HCT116 (cell line): ENCODE measurements around the gene CCDC192. TPM values are rescaled to one million over a fixed set of nuclear protein-coding genes. Genes with fewer than 3 reads are reported as not detected.

Experiments used
- ATAC-seq: fragments of 200-7000 bp; cut with Tn5 transposase; 2 replicates; pipeline ENCODE4 v1.9.1; 2020; ENCODE audit warnings: mild to moderate bottlenecking, moderate library complexity
- BruUV-seq: library from RNA; stranded (reverse); fragments of 400-500 nt; replicated peaks from 2 replicates; lab custom pipeline; 2021; lab: Mats Ljungman, UMichigan
- CTCF ChIA-PET: fragments of 300-600 bp; sonication (Branson Sonifier 250); formaldehyde crosslinking; loops from one replicate; lab custom pipeline; 2021; ENCODE audit warnings: antibody characterized with exemption; lab: Charles Lee
- POLR2A ChIA-PET: fragments of 300-600, 350-600 bp; sonication (Branson Sonifier 250); formaldehyde crosslinking; loops from one replicate; lab custom pipeline; 2021; ENCODE audit warnings: antibody characterized with exemption; lab: Charles Lee
- RAD21 ChIA-PET, 2 experiments: fragments of 300-600 bp; sonication (Branson Sonifier 250); formaldehyde crosslinking; loops; one replicate each; lab custom pipeline; 2023; ENCODE audit warnings: low total read pairs in 2 of 2; ENCODE audit not compliant: uncharacterized antibody in 2 of 2, unreplicated experiment in 2 of 2, low non-redundant PET in 1 of 2; lab: Charles Lee
- DNase-seq: peaks from one replicate; pipeline ENCODE4 v3.0.0-alpha.2; 2010; ENCODE audit warnings: low read depth, low spot score
- H2AFZ ChIP-seq: fragments of 200-600 bp; shearing (Covaris generic), sonication (generic); 2 replicates; pipeline ENCODE4 v1.6.1; 2017; ENCODE audit warnings: low read depth, mixed run types, mixed read lengths, antibody characterized with exemption, low read length; ENCODE audit not compliant: poor library complexity, severe bottlenecking
- H3K27ac ChIP-seq: 2 replicates; pipeline ENCODE4 v1.5.1; 2012; ENCODE audit warnings: low read depth, low read length
- H3K27me3 ChIP-seq: fragments of 200-600 bp; sonication (generic); 2 replicates; pipeline ENCODE4 v1.6.1; 2016; ENCODE audit warnings: mixed run types, low read length, mixed read lengths; ENCODE audit not compliant: insufficient read depth
- H3K36me3 ChIP-seq, 2 experiments: fragments of 200-500 bp in 1 of 2; fragments of 200-600 bp in 1 of 2; sonication (Bioruptor generic) in 1 of 2; sonication (generic) in 1 of 2; 2 replicates each; pipeline versions ENCODE4 v1.5.1 to v1.6.1; 2014 to 2016; ENCODE audit warnings: low read length in 2 of 2, inconsistent platforms in 1 of 2, mixed read lengths in 1 of 2, mixed run types in 1 of 2; ENCODE audit not compliant: insufficient read depth in 2 of 2, control insufficient read depth in 1 of 2
- H3K4me1 ChIP-seq, 2 experiments: fragments of 200-600 bp in 1 of 2; sonication (generic) in 1 of 2; 2 replicates each; pipeline versions ENCODE4 v1.5.1 to v1.6.1; 2012 to 2017; ENCODE audit warnings: low read length in 2 of 2, inconsistent platforms in 1 of 2, mild to moderate bottlenecking in 1 of 2, mixed read lengths in 1 of 2, mixed run types in 1 of 2, moderate library complexity in 1 of 2; ENCODE audit not compliant: insufficient read depth in 2 of 2, control insufficient read depth in 1 of 2
- H3K4me2 ChIP-seq: fragments of 200-600 bp; sonication (generic); 2 replicates; pipeline ENCODE4 v1.6.1; 2017; ENCODE audit warnings: mixed run types, low read length, mixed read lengths
- H3K4me3 ChIP-seq, 2 experiments: fragments of 200-600 bp in 1 of 2; sonication (generic) in 1 of 2; replicated peaks in 1 of 2; 2 replicates each; pipeline ENCODE4 v1.5.1; 2011 to 2016; ENCODE audit warnings: low read length in 2 of 2, control low read depth in 1 of 2, low read depth in 1 of 2, mild to moderate bottlenecking in 1 of 2, mixed read lengths in 1 of 2, mixed run types in 1 of 2
- H3K79me2 ChIP-seq: fragments of 200-600 bp; sonication (generic); 2 replicates; pipeline ENCODE4 v1.6.1; 2017; ENCODE audit warnings: mild to moderate bottlenecking, mixed run types, low read length, moderate library complexity, mixed read lengths; ENCODE audit not compliant: insufficient read depth
- H3K9ac ChIP-seq: fragments of 200-600 bp; sonication (generic); 2 replicates; pipeline ENCODE4 v1.6.1; 2016; ENCODE audit warnings: low read length, mixed read lengths
- H3K9me2 ChIP-seq: fragments of 200-600 bp; sonication (generic), shearing (Covaris generic); 2 replicates; pipeline ENCODE4 v1.6.1; 2017; ENCODE audit warnings: mixed run types, mild to moderate bottlenecking, moderate library complexity; ENCODE audit not compliant: insufficient read depth
- H3K9me3 ChIP-seq, 2 experiments: fragments of 200-500 bp in 1 of 2; fragments of 200-600 bp in 1 of 2; sonication (Bioruptor generic) in 1 of 2; sonication (generic) in 1 of 2; 2 replicates each; pipeline ENCODE4 v1.6.1; 2014 to 2017; ENCODE audit warnings: low read length in 2 of 2, mixed read lengths in 2 of 2, inconsistent platforms in 1 of 2, low read depth in 1 of 2, mild to moderate bottlenecking in 1 of 2, mixed run types in 1 of 2, moderate library complexity in 1 of 2; ENCODE audit not compliant: control insufficient read depth in 1 of 2, insufficient read depth in 1 of 2
- H4K20me1 ChIP-seq: fragments of 200-600 bp; sonication (generic), shearing (Covaris generic); 2 replicates; pipeline ENCODE4 v1.6.1; 2017; ENCODE audit warnings: mixed run types, mild to moderate bottlenecking, moderate library complexity; ENCODE audit not compliant: insufficient read depth
- ATF3 ChIP-seq: IDR thresholded peaks from 2 replicates; pipeline ENCODE4 v1.6.1; 2012
- CBX3 ChIP-seq: IDR thresholded peaks from 2 replicates; pipeline ENCODE4 v1.6.1; 2012; ENCODE audit warnings: low read depth
- CEBPB ChIP-seq: IDR thresholded peaks from 2 replicates; pipeline ENCODE4 v1.6.1; 2012; ENCODE audit warnings: low read depth
- CTCF ChIP-seq, 3 experiments: fragments of 200-600 bp in 1 of 3; sonication (generic) in 1 of 3; IDR thresholded peaks in 2 of 3; conservative IDR thresholded peaks in 1 of 3; 2 replicates each; pipeline ENCODE4 v1.5.1; 2012 to 2017; ENCODE audit warnings: low read depth in 2 of 3, low read length in 2 of 3, antibody characterized with exemption in 1 of 3, borderline replicate concordance in 1 of 3, control low read depth in 1 of 3, mild to moderate bottlenecking in 1 of 3, mixed read lengths in 1 of 3, mixed run types in 1 of 3, moderate library complexity in 1 of 3; ENCODE audit not compliant: insufficient read depth in 1 of 3
- EGR1 ChIP-seq: IDR thresholded peaks from 2 replicates; pipeline ENCODE4 v1.6.1; 2012; ENCODE audit warnings: low read depth
- ELF1 ChIP-seq: IDR thresholded peaks from 2 replicates; pipeline ENCODE4 v1.6.1; 2012; ENCODE audit warnings: low read depth, borderline replicate concordance
- JUND ChIP-seq: IDR thresholded peaks from 2 replicates; pipeline ENCODE4 v1.6.1; 2012
- SIN3A ChIP-seq: IDR thresholded peaks from 2 replicates; pipeline ENCODE4 v1.6.1; 2012; ENCODE audit warnings: low read depth
- SRF ChIP-seq: IDR thresholded peaks from 2 replicates; pipeline ENCODE4 v1.6.1; 2012; ENCODE audit warnings: low read depth
- TCF7L2 ChIP-seq: IDR thresholded peaks from 2 replicates; pipeline ENCODE4 v1.7.0; 2011; ENCODE audit warnings: borderline replicate concordance, inconsistent platforms; ENCODE audit not compliant: insufficient read depth, insufficient read length; ENCODE audit errors: extremely low read depth
- YY1 ChIP-seq: IDR thresholded peaks from 2 replicates; pipeline ENCODE4 v1.6.1; 2011; ENCODE audit warnings: low read length, low read depth, moderate library complexity, mild to moderate bottlenecking; ENCODE audit not compliant: insufficient replicate concordance; ENCODE audit errors: extremely low read depth
- ZFX ChIP-seq: fragments of 450-650 bp; IDR thresholded peaks from 2 replicates; pipeline ENCODE4 v1.6.1; 2017
- intact Hi-C: fragments of 100-400 bp; cut with micrococcal nuclease; formaldehyde crosslinking; loops from 2 replicates; pipeline ENCODE4 v1.10.0; 2022
- total RNA-seq: library from RNA; stranded (reverse); gene quantifications from one replicate; pipeline ENCODE4 v1.2.1, GENCODE V29; 2021; ENCODE audit not compliant: unreplicated experiment

CCDC192 gene
- total RNA-seq, 1 experiment from 2014 or later: not detected

- ChIA-PET CTCF (no interaction called here), RAD21 (no interaction called here), POLR2A (no interaction called here)
- no peak for DNase-seq
- peaks cover 12 to 23% of the 10 kb centered on the region in 2 experiments; a peak in 3 of 4 replicates for H3K4me1 ChIP-seq
- TF ChIP-seq EGR1 (no peak), CBX3 (no peak)
- no peak overlapping the region for H2AFZ ChIP-seq
- no peaks in the 10 kb centered on the region for H3K36me3 ChIP-seq
- H3K4me2 ChIP-seq: no peak overlapping the region
- no peaks in the 10 kb centered on the region for H3K79me2 ChIP-seq
- no peak overlapping the region for H3K4me3 ChIP-seq
- intact Hi-C loops: loop anchor here (5.0 kb wide), 1 partner anchor 133 kb away; no protein-coding TSS in a partner anchor
- H4K20me1 ChIP-seq: no peaks in the 10 kb centered on the region
- H3K9me3 ChIP-seq: no peaks in the 10 kb centered on the region
- no TSS peak for BruUV-seq
- no peaks in the 10 kb centered on the region for H3K27me3 ChIP-seq
- no peak for ATAC-seq
- no peak overlapping the region for H3K27ac ChIP-seq
- H3K9me2 ChIP-seq: no peaks in the 10 kb centered on the region
- H3K9ac ChIP-seq: no peak overlapping the region
These were observed 106.8 kb downstream of the CCDC192 start for GRCh38 chr5:127810017-127810416.

- no peak for TF ChIP-seq YY1
- no peak for TF ChIP-seq SIN3A
- no peak for TF ChIP-seq ATF3
- no peak for TF ChIP-seq ZFX
- TF ChIP-seq SRF: no peak
- no peak for TF ChIP-seq TCF7L2
- TF ChIP-seq EGR1: no peak
- no peak for TF ChIP-seq CEBPB
- TF ChIP-seq JUND: no peak
- no peak for TF ChIP-seq ELF1
- no peak for TF ChIP-seq CTCF (IDR thresholded peaks at IDR 0.05 in 2 of 3, conservative IDR thresholded peaks at IDR 0.05 in 1 of 3; ENCODE audit: borderline replicate concordance in 1 of 3, insufficient read depth in 1 of 3, low read depth in 2 of 3, low read length in 2 of 3)
- no peaks in the 10 kb centered on the region for H3K27me3 ChIP-seq
- no peak overlapping the region for H2AFZ ChIP-seq
- no peak for DNase-seq
- H3K4me2 ChIP-seq: no peak overlapping the region
- H4K20me1 ChIP-seq: no peaks in the 10 kb centered on the region
- no peak overlapping the region for H3K27ac ChIP-seq
- BruUV-seq: no TSS peak
- intact Hi-C loops: loop anchor here (5.0 kb wide), 1 partner anchor 134 kb away; no protein-coding TSS in a partner anchor
- CTCF ChIA-PET: no interaction called here
- no peak overlapping the region for H3K4me3 ChIP-seq
- no peaks in the 10 kb centered on the region for H3K9me3 ChIP-seq
- RAD21 ChIA-PET: no interaction called here
- no peaks in the 10 kb centered on the region for H3K36me3 ChIP-seq
- ATAC-seq: no peak
- no peaks in the 10 kb centered on the region for H3K9me2 ChIP-seq
- POLR2A ChIA-PET: no interaction called here
- no peaks in the 10 kb centered on the region for H3K79me2 ChIP-seq
- H3K9ac ChIP-seq: no peak overlapping the region
- peaks cover 12 to 23% of the 10 kb centered on the region in 2 experiments; a peak in 3 of 4 replicates for H3K4me1 ChIP-seq
These were observed 107.7 kb downstream of the CCDC192 start for GRCh38 chr5:127810707-127811490.
